ACC112 (cell line): ENCODE results near the gene TMA16.

Experiments used
- H2AFZ ChIP-seq: fragments of 200-600 bp; sonication (generic); one replicate; pipeline ENCODE4 v1.6.0; 2017; ENCODE audit warnings: antibody characterized with exemption, low read length; ENCODE audit not compliant: unreplicated experiment
- H3K27ac ChIP-seq: fragments of 200-600 bp; sonication (generic); 2 replicates; pipeline ENCODE4 v1.5.1; 2014; ENCODE audit warnings: low read depth, mild to moderate bottlenecking, antibody characterized with exemption, low read length, moderate library complexity
- H3K27me3 ChIP-seq: fragments of 200-600 bp; sonication (generic); 2 replicates; pipeline ENCODE4 v1.6.1; 2014; ENCODE audit warnings: mild to moderate bottlenecking, antibody characterized with exemption, low read length, moderate library complexity, mixed read lengths; ENCODE audit not compliant: insufficient read depth
- H3K36me3 ChIP-seq: fragments of 200-600 bp; sonication (generic); 2 replicates; pipeline ENCODE4 v1.6.1; 2016; ENCODE audit warnings: mild to moderate bottlenecking, antibody characterized with exemption, low read length, moderate library complexity, mixed read lengths; ENCODE audit not compliant: insufficient read depth
- H3K4me1 ChIP-seq: fragments of 200-600 bp; sonication (generic); one replicate; pipeline ENCODE4 v1.6.1; 2016; ENCODE audit warnings: low read length, mixed read lengths; ENCODE audit not compliant: insufficient read depth, unreplicated experiment, control insufficient read depth
- H3K4me3 ChIP-seq: fragments of 200-600 bp; sonication (generic); 2 replicates; pipeline ENCODE4 v1.5.1; 2014; ENCODE audit warnings: mild to moderate bottlenecking, low read depth, low read length
- H3K79me2 ChIP-seq: fragments of 200-600 bp; sonication (generic); one replicate; pipeline ENCODE4 v1.6.0; 2016; ENCODE audit warnings: low read length; ENCODE audit not compliant: control insufficient read depth, unreplicated experiment, insufficient read depth

TMA16 gene

GRCh38 chr4:163540448-163540847 is 46.0 kb downstream of the TMA16 start:
- H2AFZ ChIP-seq = no peak overlapping the region
- H3K27me3 ChIP-seq = no peaks in the 10 kb centered on the region
- H3K36me3 ChIP-seq = no peaks in the 10 kb centered on the region
- H3K79me2 ChIP-seq = no peaks in the 10 kb centered on the region
- H3K4me1 ChIP-seq = peaks cover 35% of the 10 kb centered on the region
- H3K4me3 ChIP-seq = no peak overlapping the region
- H3K27ac ChIP-seq = peak overlapping the region; percentile 51

GRCh38 chr4:163540977-163541376 is 46.5 kb downstream of the TMA16 start:
- Histone ChIP-seq H3K4me3 (0 out of 2 replicates have a peak overlapping the region, but pooled peaks have one; percentile 3), H3K36me3 (no peaks in the 10 kb centered on the region), H3K79me2 (no peaks in the 10 kb centered on the region), H3K27me3 (no peaks in the 10 kb centered on the region), H3K4me1 (peaks cover 35% of the 10 kb centered on the region), H2AFZ (no peak overlapping the region), H3K27ac (peak overlapping the region; percentile 51)

DNA sequence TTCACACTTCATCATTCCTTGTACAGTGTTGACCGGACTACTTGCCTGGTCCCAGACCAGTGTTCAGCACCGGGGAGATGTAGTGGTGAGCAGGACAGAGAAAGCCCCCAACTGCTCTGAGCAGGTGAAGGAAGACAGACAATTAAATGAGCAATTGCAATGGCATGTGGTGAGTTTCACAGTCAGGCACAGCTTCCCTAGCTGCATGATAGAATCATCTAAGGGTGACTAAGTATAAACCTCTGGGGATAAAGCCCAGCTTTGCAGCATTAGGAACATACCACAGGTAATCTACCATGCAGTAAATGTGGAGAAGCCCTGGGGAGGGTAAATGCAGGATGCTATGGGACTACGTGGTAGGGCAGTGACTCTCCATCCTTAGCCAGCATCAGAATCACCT is 47.8 kb downstream of the TMA16 start:
- no peaks in the 10 kb centered on the region for H3K27me3 ChIP-seq
- H3K4me3 ChIP-seq = peak overlapping the region; percentile 25; the same call in 1 of the 2 replicates
- peak overlapping the region; percentile 7 for H3K27ac ChIP-seq
- H3K4me1 ChIP-seq = peaks cover 35% of the 10 kb centered on the region
- no peaks in the 10 kb centered on the region for H3K79me2 ChIP-seq
- no peaks in the 10 kb centered on the region for H3K36me3 ChIP-seq
- H2AFZ ChIP-seq = no peak overlapping the region

DNA sequence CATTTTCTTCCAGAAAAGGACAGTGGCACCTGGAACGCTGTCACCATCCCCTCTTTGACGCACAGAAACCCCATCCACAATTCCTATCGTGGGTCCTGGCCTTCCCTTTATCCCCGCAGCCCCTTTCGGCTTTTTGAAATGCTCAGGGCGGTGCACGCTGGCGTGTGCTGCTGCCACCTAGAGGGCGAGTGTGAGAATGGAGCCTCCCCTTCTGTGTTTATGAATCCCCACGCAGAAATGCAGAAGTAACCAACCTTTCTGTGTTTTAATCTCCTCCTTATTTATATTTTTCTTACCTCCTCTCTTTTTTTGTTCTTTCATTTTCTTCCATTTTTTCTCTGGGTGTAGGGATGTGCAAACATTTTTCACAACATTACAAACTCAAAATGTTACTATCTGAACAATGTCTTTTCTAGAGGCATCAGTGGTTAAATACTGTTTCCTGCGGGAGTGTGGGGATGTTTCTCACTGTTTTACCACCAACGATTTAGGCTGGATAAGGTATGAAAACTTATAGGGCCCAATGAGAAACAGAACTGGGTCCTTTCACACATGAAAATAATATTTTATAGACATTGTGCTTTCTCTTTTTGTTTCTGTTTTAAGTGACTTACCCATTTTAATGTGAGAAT is 50.0 kb downstream of the TMA16 start:
- Histone ChIP-seq H3K4me3 (peak overlapping the region; percentile 61), H3K4me1 (peaks cover 34% of the 10 kb centered on the region), H3K79me2 (no peaks in the 10 kb centered on the region), H2AFZ (peak overlapping the region; percentile 23), H3K36me3 (no peaks in the 10 kb centered on the region), H3K27ac (no peak overlapping the region), H3K27me3 (no peaks in the 10 kb centered on the region)

GRCh38 chr4:163548481-163549243 is 54.2 kb downstream of the TMA16 start:
- peak overlapping the region; percentile 76 for H2AFZ ChIP-seq
- no peak overlapping the region for H3K4me3 ChIP-seq

GRCh38 chr4:163550869-163551267 is 56.4 kb downstream of the TMA16 start:
- H3K79me2 ChIP-seq = no peaks in the 10 kb centered on the region
- H3K36me3 ChIP-seq = no peaks in the 10 kb centered on the region
- no peak overlapping the region for H3K4me3 ChIP-seq
- H3K4me1 ChIP-seq = no peaks in the 10 kb centered on the region
- no peak overlapping the region for H3K27ac ChIP-seq
- no peaks in the 10 kb centered on the region for H3K27me3 ChIP-seq
- no peak overlapping the region for H2AFZ ChIP-seq

More at GRCh38 chr4:163548481-163549243, 54.2 kb downstream of the TMA16 start:
- no peaks in the 10 kb centered on the region for H3K79me2 ChIP-seq
- no peak overlapping the region for H3K27ac ChIP-seq
- H3K36me3 ChIP-seq = no peaks in the 10 kb centered on the region
- H3K4me1 ChIP-seq = no peaks in the 10 kb centered on the region
- no peaks in the 10 kb centered on the region for H3K27me3 ChIP-seq

- no peak overlapping the region for H2AFZ ChIP-seq
- no peaks in the 10 kb centered on the region for H3K4me1 ChIP-seq
- H3K79me2 ChIP-seq = no peaks in the 10 kb centered on the region
- no peaks in the 10 kb centered on the region for H3K36me3 ChIP-seq
- H3K27ac ChIP-seq = no peak overlapping the region
- peaks cover 2% of the 10 kb centered on the region; the same call in 1 of the 2 replicates for H3K27me3 ChIP-seq
- H3K4me3 ChIP-seq = no peak overlapping the region
Measured at GRCh38 chr4:163553146-163553545, 58.7 kb downstream of the TMA16 start.

GRCh38 chr4:163554870-163555465 is 60.5 kb downstream of the TMA16 start:
- Histone ChIP-seq H3K4me1 (no peaks in the 10 kb centered on the region), H3K27me3 (peaks cover 14% of the 10 kb centered on the region), H3K36me3 (no peaks in the 10 kb centered on the region), H2AFZ (no peak overlapping the region), H3K79me2 (no peaks in the 10 kb centered on the region), H3K27ac (no peak overlapping the region), H3K4me3 (no peak overlapping the region)

DNA sequence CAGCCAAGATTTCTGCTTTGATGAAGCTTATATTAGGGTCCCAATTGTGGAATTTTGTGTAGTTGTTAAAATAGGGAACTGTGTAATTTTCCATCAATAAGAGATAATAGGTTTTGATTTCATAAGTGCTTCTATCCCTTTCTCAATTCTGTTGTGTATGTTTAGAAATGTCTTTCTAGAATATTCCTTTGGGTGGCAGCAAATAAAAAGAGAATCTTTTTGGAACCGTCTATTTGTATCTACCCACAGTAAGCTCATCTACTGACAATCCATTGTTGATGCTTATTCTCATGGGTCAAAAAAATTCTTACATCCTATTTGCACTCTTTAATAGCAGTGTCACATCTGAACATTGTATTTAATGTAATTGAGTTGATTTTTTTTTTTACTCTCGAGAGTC is 61.7 kb downstream of the TMA16 start:
- H3K27ac ChIP-seq = no peak overlapping the region

DNA sequence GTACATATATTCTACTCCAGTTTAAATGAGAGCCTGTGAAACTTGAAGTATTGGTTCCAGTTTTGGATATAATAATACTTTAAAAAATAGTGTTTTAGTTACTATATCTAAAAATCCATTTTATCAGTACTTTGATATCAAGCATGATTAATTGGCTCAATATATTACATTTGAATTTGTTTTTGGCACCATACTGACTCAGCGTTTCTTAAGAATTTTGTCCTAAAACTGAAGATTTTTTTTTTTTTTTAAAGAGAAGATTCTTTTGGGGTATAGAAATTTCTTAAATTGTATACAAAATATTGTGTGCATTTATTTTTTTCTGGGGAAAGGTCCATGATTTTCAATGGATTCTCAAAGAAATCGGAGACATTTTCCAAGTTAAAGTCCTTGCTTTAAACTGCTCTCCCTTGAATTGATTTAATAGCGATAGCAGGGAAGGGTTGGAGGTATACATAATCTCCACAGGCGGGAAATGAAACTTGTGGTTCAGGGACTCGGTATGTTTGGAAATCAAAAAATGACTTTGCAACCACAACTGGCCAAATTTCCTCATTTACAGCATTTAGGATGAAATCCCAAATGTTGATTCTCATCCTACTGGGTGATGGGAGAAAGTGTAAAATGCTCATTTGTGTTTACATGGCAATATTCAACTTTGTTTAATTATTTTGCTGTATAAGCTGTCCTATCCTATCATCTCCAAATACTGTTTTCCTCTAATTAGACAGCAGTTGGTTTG is 62.3 kb downstream of the TMA16 start:
- no peaks in the 10 kb centered on the region for H3K79me2 ChIP-seq
- H3K4me3 ChIP-seq = no peak overlapping the region
- no peaks in the 10 kb centered on the region for H3K36me3 ChIP-seq
- H3K27me3 ChIP-seq = peaks cover 26% of the 10 kb centered on the region
- H3K27ac ChIP-seq = no peak overlapping the region
- H2AFZ ChIP-seq = no peak overlapping the region
- H3K4me1 ChIP-seq = no peaks in the 10 kb centered on the region

More for the DNA sequence above, 61.7 kb downstream of the TMA16 start:
- H2AFZ ChIP-seq = no peak overlapping the region
- H3K4me1 ChIP-seq = no peaks in the 10 kb centered on the region
- peaks cover 20% of the 10 kb centered on the region for H3K27me3 ChIP-seq
- H3K4me3 ChIP-seq = no peak overlapping the region
- no peaks in the 10 kb centered on the region for H3K79me2 ChIP-seq
- no peaks in the 10 kb centered on the region for H3K36me3 ChIP-seq
